Right cardiac atrium (tissue), 5 donors: ENCODE data around the gene FUOM. TPM values are rescaled to one million over a fixed set of nuclear protein-coding genes. Genes with fewer than 3 reads are reported as not detected.
A peak's percentile ranks its signal among the peaks of the same experiment; 100 is the strongest.

ENCODE experiments used
- ATAC-seq, 2 donors: fragments of 200-7000 bp; cut with Tn5 transposase; one replicate each; pipeline versions ENCODE4 v1.8.0 to v1.9.1; 2020; ENCODE audit warnings: moderate library complexity in 2 of 2, mild to moderate bottlenecking in 1 of 2
- DNase-seq, 3 donors: peaks; one replicate each; pipeline ENCODE4 v3.0.0-alpha.2; 2020
- H3K27ac ChIP-seq: one replicate; pipeline ENCODE4 v1.5.1; 2013; ENCODE audit warnings: mild to moderate bottlenecking, low read length, control low read depth, moderate library complexity
- H3K27me3 ChIP-seq: one replicate; pipeline ENCODE4 v1.6.1; 2013; ENCODE audit not compliant: control insufficient read depth, insufficient read depth
- H3K4me1 ChIP-seq: one replicate; pipeline ENCODE4 v1.6.1; 2013; ENCODE audit warnings: low read length; ENCODE audit not compliant: control insufficient read depth, insufficient read depth
- H3K4me3 ChIP-seq: one replicate; pipeline ENCODE4 v1.5.1; 2013; ENCODE audit warnings: low read length, control low read depth
- H3K9me3 ChIP-seq: one replicate; pipeline ENCODE4 v1.6.1; 2013; ENCODE audit warnings: low read length; ENCODE audit not compliant: control insufficient read depth
- WGBS: extraction: QIAGEN DNeasy Blood & Tissue Kit; methylation state at CpG from one replicate; pipeline ENCODE4 v1.1.7; 2013; 5-methylcytosine and 5-hydroxymethylcytosine counted together
- intact Hi-C, 4 donors: fragments of 100-400 bp; cut with DNase I; formaldehyde crosslinking; loops; one replicate each; pipeline versions ENCODE4 v1.11.0 to v1.14.0; 2022 to 2023
- polyA plus RNA-seq: library from polyadenylated mRNA; stranded (reverse); fragments of 200-250 nt; gene quantifications from one replicate; pipeline ENCODE4 v1.2.3, GENCODE V29; 2013
- total RNA-seq, 4 donors: library from RNA; stranded (reverse); fragmentation: NEBNext Ultra II Directional; extraction: Animal tissue kit (Norgen Biotek cat#: 25700); gene quantifications; one replicate each; pipeline ENCODE4 v1.2.1, GENCODE V29; 2021
- donor health status: healthy with polysubstance abuse.
- donor health status: DM: no; HTN: yes; CAD: no.
- donor health status: DM: no; HTN: no; CAD: no.
- donor health status: DM: no; HTN: yes; CAD: no; lungs with severe emphysema.
- donor health status: DM: yes; HTN: yes; CAD: no.

Gene FUOM
- total and polyA plus RNA-seq, 5 donors = 19.7 to 26.9 (median 23.3) TPM

GRCh38 chr10:133397938-133398337, 40.1 kb upstream of the FUOM start:
- no peak overlapping the region for H3K4me3 ChIP-seq
- 98% methylated on average over 7 of the region's 7 CpGs for WGBS
- H3K9me3 ChIP-seq = no peaks in the 10 kb centered on the region
- no peaks in the 10 kb centered on the region for H3K27me3 ChIP-seq
- no peak overlapping the region for H3K27ac ChIP-seq
- DNase-seq (peak in 1 of 3 donors; percentile 26), ATAC-seq (no peak)
- H3K4me1 ChIP-seq = no peaks in the 10 kb centered on the region
- intact Hi-C loops = no loop called here

- Histone ChIP-seq H3K4me3 (no peak overlapping the region), H3K27me3 (no peaks in the 10 kb centered on the region), H3K27ac (no peak overlapping the region), H3K9me3 (no peaks in the 10 kb centered on the region), H3K4me1 (no peaks in the 10 kb centered on the region)
- intact Hi-C loops = no loop called here
- DNase-seq (peak in 1 of 3 donors; percentile 22), ATAC-seq (no peak)
- WGBS = 93% methylated on average over 19 of the region's 19 CpGs
Measured at GRCh38 chr10:133396035-133396624, 38.3 kb upstream of the FUOM start.

- no peaks in the 10 kb centered on the region for H3K9me3 ChIP-seq
- 30% methylated on average over 21 of the region's 21 CpGs for WGBS
- no peak overlapping the region for H3K27ac ChIP-seq
- no peaks in the 10 kb centered on the region for H3K4me1 ChIP-seq
- ATAC-seq (peak in 1 of 2 donors; percentile 10), DNase-seq (peak in 2 of 3 donors; percentile 22 to 43)
- peak overlapping the region; percentile 60 for H3K4me3 ChIP-seq
- intact Hi-C loops = no loop called here
- H3K27me3 ChIP-seq = no peaks in the 10 kb centered on the region
Measured at GRCh38 chr10:133394801-133395221, 37.0 kb upstream of the FUOM start.

- intact Hi-C loops = no loop called here
- no peaks in the 10 kb centered on the region for H3K4me1 ChIP-seq
- DNase-seq (peak; percentile 96 to 99 (median 98)), ATAC-seq (peak; percentile 98)
- H3K27me3 ChIP-seq = no peaks in the 10 kb centered on the region
- under 1% methylated on average over 69 of the region's 69 CpGs for WGBS
- H3K27ac ChIP-seq = peak within 1 kb of the TSS; percentile 73
- H3K4me3 ChIP-seq = peak within 1 kb of the TSS; percentile 60
- no peaks in the 10 kb centered on the region for H3K9me3 ChIP-seq
Measured at GRCh38 chr10:133394064-133394663, 36.3 kb upstream of the FUOM start, which contains the start of gene MTG1. TSS of gene MTG1 (plus strand) at chr10:133394157. CDS start at chr10:133394221, 64 bp downstream.

GRCh38 chr10:133393401-133394063, 35.7 kb upstream of the FUOM start:
- 34% methylated on average over 27 of the region's 27 CpGs for WGBS
- Histone ChIP-seq H3K4me1 (no peaks in the 10 kb centered on the region), H3K27ac (no peak overlapping the region), H3K4me3 (peak overlapping the region; percentile 60), H3K9me3 (no peaks in the 10 kb centered on the region), H3K27me3 (no peaks in the 10 kb centered on the region)
- ATAC-seq (no peak), DNase-seq (peak in 2 of 3 donors; percentile 35 to 46)
- intact Hi-C loops = no loop called here

GRCh38 chr10:133391761-133392518, 34.1 kb upstream of the FUOM start:
- no peaks in the 10 kb centered on the region for H3K27me3 ChIP-seq
- H3K4me3 ChIP-seq = no peak overlapping the region
- DNase-seq (peak in 2 of 3 donors; percentile 38 to 40), ATAC-seq (no peak)
- WGBS = 89% methylated on average over 12 of the region's 12 CpGs
- no peaks in the 10 kb centered on the region for H3K4me1 ChIP-seq
- no peak overlapping the region for H3K27ac ChIP-seq
- intact Hi-C loops = no loop called here
- no peaks in the 10 kb centered on the region for H3K9me3 ChIP-seq

- WGBS = 94% methylated on average over 12 of the region's 12 CpGs
- H3K4me3 ChIP-seq = no peak overlapping the region
- ATAC-seq (no peak), DNase-seq (peak in 1 of 3 donors; percentile 26)
- no peaks in the 10 kb centered on the region for H3K27me3 ChIP-seq
- H3K27ac ChIP-seq = no peak overlapping the region
- intact Hi-C loops = no loop called here
- no peaks in the 10 kb centered on the region for H3K4me1 ChIP-seq
- no peaks in the 10 kb centered on the region for H3K9me3 ChIP-seq
Measured at GRCh38 chr10:133391249-133391635, 33.4 kb upstream of the FUOM start.

- 90% methylated on average over 19 of the region's 19 CpGs for WGBS
- DNase-seq (peak in 2 of 3 donors; percentile 36 to 48), ATAC-seq (no peak)
- H3K27me3 ChIP-seq = no peaks in the 10 kb centered on the region
- H3K9me3 ChIP-seq = no peaks in the 10 kb centered on the region
- no peak overlapping the region for H3K27ac ChIP-seq
- intact Hi-C loops = no loop called here
- no peak overlapping the region for H3K4me3 ChIP-seq
- H3K4me1 ChIP-seq = no peaks in the 10 kb centered on the region
Measured at GRCh38 chr10:133390597-133391248, 32.9 kb upstream of the FUOM start.

GRCh38 chr10:133388973-133389818, 31.4 kb upstream of the FUOM start:
- WGBS = 72% methylated on average over 39 of the region's 39 CpGs
- peak in 2 of 3 donors; percentile 53 to 63 for DNase-seq
- Histone ChIP-seq H3K9me3 (no peaks in the 10 kb centered on the region), H3K4me3 (no peak overlapping the region), H3K27ac (peak overlapping the region; percentile 49), H3K4me1 (no peaks in the 10 kb centered on the region), H3K27me3 (no peaks in the 10 kb centered on the region)
- intact Hi-C loops = no loop called here
- no peak for ATAC-seq
